Activated B cell treated with CpG ODN at 0.5 μM for 24 hours (primary cell): Measurements from ENCODE around the gene OBSCN. TPM values are rescaled to one million over a fixed set of nuclear protein-coding genes. Genes with fewer than 3 reads are reported as not detected.

Experiments used
- ATAC-seq: fragments of 200-7000 bp; cut with Tn5 transposase; one replicate; pipeline ENCODE4 v1.10.0; 2021; ENCODE audit warnings: low read depth, mild to moderate bottlenecking, moderate library complexity
- CTCF ChIA-PET: fragments of 350-600 bp; sonication (Branson Sonifier 250); formaldehyde crosslinking; loops from one replicate; lab custom pipeline; 2021; ENCODE audit warnings: antibody characterized with exemption; lab: Charles Lee
- POLR2A ChIA-PET: fragments of 350-600 bp; sonication (Branson Sonifier 250); formaldehyde crosslinking; loops from one replicate; lab custom pipeline; 2021; ENCODE audit warnings: antibody characterized with exemption; lab: Charles Lee
- DNase-seq: peaks from one replicate; pipeline ENCODE4 v3.0.0; 2022
- H3K27ac Mint-ChIP-seq: one replicate; pipeline ENCODE4 v1.8.0; 2020; ENCODE audit warnings: mixed read lengths
- H3K27me3 Mint-ChIP-seq: one replicate; pipeline ENCODE4 v1.8.0; 2021; ENCODE audit warnings: mixed read lengths
- H3K36me3 Mint-ChIP-seq: one replicate; pipeline ENCODE4 v1.8.0; 2021; ENCODE audit warnings: low read depth, mixed read lengths
- H3K4me1 Mint-ChIP-seq: one replicate; pipeline ENCODE4 v1.8.0; 2021; ENCODE audit warnings: mixed read lengths
- H3K4me3 Mint-ChIP-seq: one replicate; pipeline ENCODE4 v1.8.0; 2020; ENCODE audit warnings: mild to moderate bottlenecking, mixed read lengths
- H3K9me3 Mint-ChIP-seq: one replicate; pipeline ENCODE4 v1.8.0; 2020; ENCODE audit warnings: mixed read lengths
- CTCF ChIP-seq: fragments of 200-600 bp; IDR thresholded peaks from one replicate; pipeline ENCODE4 v1.8.0; 2022; ENCODE audit warnings: antibody characterized with exemption, mild to moderate bottlenecking
- intact Hi-C: fragments of 100-400 bp; cut with micrococcal nuclease; formaldehyde crosslinking; loops from one replicate; pipeline ENCODE4 v1.15.1; 2024
- total RNA-seq: library from RNA; stranded (reverse); gene quantifications from 2 replicates; pipeline ENCODE4 v1.2.3, GENCODE V29; 2022

OBSCN gene
- total RNA-seq, 1 donor from 2014 or later = 19.8 TPM

- peaks cover 9% of the 10 kb centered on the region for H3K27me3 Mint-ChIP-seq
- no peak for DNase-seq
- POLR2A ChIA-PET = no interaction called here
- H3K4me3 Mint-ChIP-seq = no peak overlapping the region
- no peak for ATAC-seq
- H3K36me3 Mint-ChIP-seq = no peaks in the 10 kb centered on the region
- intact Hi-C loops = no loop called here
- H3K4me1 Mint-ChIP-seq = peaks cover 25% of the 10 kb centered on the region
- CTCF ChIA-PET = no interaction called here
- no peak for TF ChIP-seq CTCF
- H3K27ac Mint-ChIP-seq = no peak overlapping the region
- no peaks in the 10 kb centered on the region for H3K9me3 Mint-ChIP-seq
Measured at GRCh38 chr1:228411548-228412430, 203.9 kb downstream of the OBSCN start.

- H3K9me3 Mint-ChIP-seq = no peaks in the 10 kb centered on the region
- peaks cover 23% of the 10 kb centered on the region for H3K4me1 Mint-ChIP-seq
- H3K27me3 Mint-ChIP-seq = peaks cover 25% of the 10 kb centered on the region
- intact Hi-C loops = no loop called here
- no peak for TF ChIP-seq CTCF
- H3K4me3 Mint-ChIP-seq = no peak overlapping the region
- DNase-seq (no peak), ATAC-seq (no peak)
- CTCF ChIA-PET = no interaction called here
- POLR2A ChIA-PET = no interaction called here
- H3K36me3 Mint-ChIP-seq = no peaks in the 10 kb centered on the region
- no peak overlapping the region for H3K27ac Mint-ChIP-seq
Measured at GRCh38 chr1:228413241-228414010, 205.6 kb downstream of the OBSCN start.

GRCh38 chr1:228414511-228415211 lies 206.8 kb downstream of the OBSCN start:
- ChIA-PET CTCF (no interaction called here), POLR2A (interaction anchor here (0.9 kb wide), 1 partner anchor 73 kb away, joined by 3 read pairs; the partner anchor contains the start of gene RNF187)
- no peak overlapping the region for H3K27ac Mint-ChIP-seq
- peaks cover 20% of the 10 kb centered on the region for H3K4me1 Mint-ChIP-seq
- DNase-seq = no peak
- intact Hi-C loops = no loop called here
- H3K36me3 Mint-ChIP-seq = no peaks in the 10 kb centered on the region
- TF ChIP-seq CTCF = no peak
- no peak for ATAC-seq
- H3K4me3 Mint-ChIP-seq = no peak overlapping the region
- no peaks in the 10 kb centered on the region for H3K9me3 Mint-ChIP-seq
- H3K27me3 Mint-ChIP-seq = peaks cover 26% of the 10 kb centered on the region

GRCh38 chr1:228415221-228415620 lies 207.4 kb downstream of the OBSCN start:
- POLR2A ChIA-PET = interaction anchor here (0.9 kb wide), 1 partner anchor 72 kb away, joined by 3 read pairs; the partner anchor contains the start of gene RNF187
- no peaks in the 10 kb centered on the region for H3K36me3 Mint-ChIP-seq
- no peak for DNase-seq
- no peak overlapping the region for H3K27ac Mint-ChIP-seq
- H3K27me3 Mint-ChIP-seq = peaks cover 30% of the 10 kb centered on the region
- ATAC-seq = no peak
- TF ChIP-seq CTCF = no peak
- intact Hi-C loops = no loop called here
- no peak overlapping the region for H3K4me3 Mint-ChIP-seq
- H3K9me3 Mint-ChIP-seq = no peaks in the 10 kb centered on the region
- H3K4me1 Mint-ChIP-seq = peaks cover 20% of the 10 kb centered on the region
- CTCF ChIA-PET = no interaction called here
